Measurements from ENCODE around the gene CAMSAP2. TPM values are rescaled to one million over a fixed set of nuclear protein-coding genes. Genes with fewer than 3 reads are reported as not detected.
A peak's percentile ranks its signal among the peaks of the same experiment; 100 is the strongest.

CAMSAP2 gene
- total RNA-seq, 1 donor: 55.7 TPM

- no peak for TF ChIP-seq CTCF (IDR thresholded peaks at IDR 0.05; ENCODE audit: insufficient read depth, low read depth, low read length)
- H3K4me3 ChIP-seq (ENCODE audit: low read depth, low read length): no peak overlapping the region
- no peak for DNase-seq (ENCODE audit: low read depth)
These were observed 55.0 kb downstream of the CAMSAP2 start for GRCh38 chr1:200793677-200794076.

- TF ChIP-seq CTCF (IDR thresholded peaks at IDR 0.05; ENCODE audit: insufficient read depth, low read depth, low read length): no peak
- H3K4me3 ChIP-seq (ENCODE audit: low read depth, low read length): no peak overlapping the region
- DNase-seq (ENCODE audit: low read depth): no peak
These were observed 55.9 kb downstream of the CAMSAP2 start for GRCh38 chr1:200794506-200795065.

GRCh38 chr1:200795156-200795555 lies 56.5 kb downstream of the CAMSAP2 start:
- no peak overlapping the region for H3K4me3 ChIP-seq (ENCODE audit: low read depth, low read length)
- DNase-seq (ENCODE audit: low read depth): peak; percentile 64

GRCh38 chr1:200802042-200802441 lies 63.3 kb downstream of the CAMSAP2 start:
- H3K4me3 ChIP-seq (ENCODE audit: low read depth, low read length): no peak overlapping the region
- no peak for DNase-seq (ENCODE audit: low read depth)
- no peak for TF ChIP-seq CTCF (IDR thresholded peaks at IDR 0.05; ENCODE audit: insufficient read depth, low read depth, low read length)

More at GRCh38 chr1:200795156-200795555, 56.5 kb downstream of the CAMSAP2 start:
- TF ChIP-seq CTCF (IDR thresholded peaks at IDR 0.05; ENCODE audit: insufficient read depth, low read depth, low read length): no peak

- peak; percentile 85 for DNase-seq (ENCODE audit: low read depth)
These were observed 64.3 kb downstream of the CAMSAP2 start for GRCh38 chr1:200802865-200803512.

GRCh38 chr1:200805719-200806118 lies 67.0 kb downstream of the CAMSAP2 start:
- TF ChIP-seq CTCF (IDR thresholded peaks at IDR 0.05; ENCODE audit: insufficient read depth, low read depth, low read length): no peak
- no peak for DNase-seq (ENCODE audit: low read depth)

More at GRCh38 chr1:200802865-200803512, 64.3 kb downstream of the CAMSAP2 start:
- H3K4me3 ChIP-seq (ENCODE audit: low read depth, low read length): no peak overlapping the region
- TF ChIP-seq CTCF (IDR thresholded peaks at IDR 0.05; ENCODE audit: insufficient read depth, low read depth, low read length): peak; percentile 99

More at GRCh38 chr1:200805719-200806118, 67.0 kb downstream of the CAMSAP2 start:
- H3K4me3 ChIP-seq (ENCODE audit: low read depth, low read length): no peak overlapping the region
